Vagina (tissue), 2 donors: ENCODE data around the gene KAT2B.

Experiments
- CTCF ChIP-seq, 3 experiments: fragments of 450-650 bp in 2 of 3; fragments of 200-600 bp in 1 of 3; sonication (generic) in 1 of 3; IDR thresholded peaks; one replicate each; pipeline ENCODE4 v1.5.1; 2017 to 2019; ENCODE audit warnings: antibody characterized with exemption in 3 of 3, mild to moderate bottlenecking in 2 of 3, moderate library complexity in 2 of 3
- POLR2A ChIP-seq, 2 donors: fragments of 450-650 bp; IDR thresholded peaks; one replicate each; pipeline ENCODE4 v1.6.1; 2017; ENCODE audit warnings: antibody characterized with exemption in 2 of 2, mild to moderate bottlenecking in 2 of 2, moderate library complexity in 2 of 2
- POLR2AphosphoS5 ChIP-seq, 2 donors: sonication (generic); formaldehyde crosslinking; IDR thresholded peaks; one replicate each; pipeline ENCODE4 v1.9.0; 2017; ENCODE audit warnings: antibody characterized with exemption in 2 of 2, mild to moderate bottlenecking in 2 of 2, low read depth in 1 of 2; ENCODE audit not compliant: insufficient read depth in 1 of 2

DNA sequence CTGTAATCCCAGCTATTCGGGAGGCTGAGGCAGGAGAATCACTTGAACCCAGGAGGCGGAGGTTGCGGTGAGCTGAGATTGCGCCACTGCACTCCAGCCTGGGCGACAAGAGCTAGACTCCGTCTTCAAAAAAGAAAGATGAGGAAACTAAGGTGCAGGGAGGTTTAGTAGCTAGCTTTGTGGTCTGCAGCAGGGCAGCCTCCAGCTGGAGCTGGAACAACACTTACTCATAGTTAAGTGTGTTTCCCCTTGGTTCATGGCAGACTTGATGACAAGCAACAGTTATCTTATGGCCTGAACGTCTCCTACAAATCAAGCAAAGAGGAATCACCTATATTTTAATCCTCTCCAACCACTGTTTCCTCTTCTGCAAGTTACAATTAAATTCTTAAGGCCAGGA, 12.6 kb downstream of the KAT2B start:
- TF ChIP-seq CTCF (IDR thresholded peaks at IDR 0.05), result no peak
- no peak for TF ChIP-seq POLR2AphosphoS5 (IDR thresholded peaks at IDR 0.05; ENCODE audit: insufficient read depth in 1 of 2, low read depth in 1 of 2)
- no peak for TF ChIP-seq POLR2A (IDR thresholded peaks at IDR 0.05)
